ENCODE measurements around the gene RTRAF. TPM values are rescaled to one million over a fixed set of nuclear protein-coding genes. Genes with fewer than 3 reads are reported as not detected.

Gene RTRAF
- total RNA-seq, 1 donor from 2014 or later, result 119 TPM

- Histone ChIP-seq H3K4me3 (ENCODE audit: low read depth, low read length) (no peak overlapping the region), H3K27me3 (ENCODE audit: control insufficient read depth, insufficient read depth, low read length) (no peaks in the 10 kb centered on the region), H3K36me3 (ENCODE audit: control insufficient read depth, insufficient read depth, low read length) (no peaks in the 10 kb centered on the region)
- no peak for TF ChIP-seq CTCF (IDR thresholded peaks at IDR 0.05; ENCODE audit: insufficient read depth, low read length, poor library complexity, severe bottlenecking)
- no peak for DNase-seq (ENCODE audit: low read depth)
Observed at GRCh38 chr14:52031781-52032180, 42.4 kb downstream of the RTRAF start.

- Histone ChIP-seq H3K4me3 (ENCODE audit: low read depth, low read length) (no peak overlapping the region), H3K36me3 (ENCODE audit: control insufficient read depth, insufficient read depth, low read length) (no peaks in the 10 kb centered on the region), H3K27me3 (ENCODE audit: control insufficient read depth, insufficient read depth, low read length) (no peaks in the 10 kb centered on the region)
- TF ChIP-seq CTCF (IDR thresholded peaks at IDR 0.05; ENCODE audit: insufficient read depth, low read length, poor library complexity, severe bottlenecking), result no peak
- DNase-seq (ENCODE audit: low read depth), result no peak
Observed at GRCh38 chr14:52032204-52032801, 43.0 kb downstream of the RTRAF start.

- no peaks in the 10 kb centered on the region for H3K27me3 ChIP-seq (ENCODE audit: control insufficient read depth, insufficient read depth, low read length)
- no peak for DNase-seq (ENCODE audit: low read depth)
- H3K4me3 ChIP-seq (ENCODE audit: low read depth, low read length), result no peak overlapping the region
- no peak for TF ChIP-seq CTCF (IDR thresholded peaks at IDR 0.05; ENCODE audit: insufficient read depth, low read length, poor library complexity, severe bottlenecking)
- no peaks in the 10 kb centered on the region for H3K36me3 ChIP-seq (ENCODE audit: control insufficient read depth, insufficient read depth, low read length)
Observed at GRCh38 chr14:52033101-52033642, 43.8 kb downstream of the RTRAF start.

- Histone ChIP-seq H3K27me3 (ENCODE audit: control insufficient read depth, insufficient read depth, low read length) (no peaks in the 10 kb centered on the region), H3K4me3 (ENCODE audit: low read depth, low read length) (no peak overlapping the region), H3K36me3 (ENCODE audit: control insufficient read depth, insufficient read depth, low read length) (no peaks in the 10 kb centered on the region)
- DNase-seq (ENCODE audit: low read depth), result no peak
- TF ChIP-seq CTCF (IDR thresholded peaks at IDR 0.05; ENCODE audit: insufficient read depth, low read length, poor library complexity, severe bottlenecking), result no peak
Observed at GRCh38 chr14:52039124-52039815, 49.9 kb downstream of the RTRAF start.

GRCh38 chr14:52040598-52040997 lies 51.3 kb downstream of the RTRAF start:
- no peak for DNase-seq (ENCODE audit: low read depth)
- H3K36me3 ChIP-seq (ENCODE audit: control insufficient read depth, insufficient read depth, low read length), result no peaks in the 10 kb centered on the region
- H3K27me3 ChIP-seq (ENCODE audit: control insufficient read depth, insufficient read depth, low read length), result no peaks in the 10 kb centered on the region
- no peak for TF ChIP-seq CTCF (IDR thresholded peaks at IDR 0.05; ENCODE audit: insufficient read depth, low read length, poor library complexity, severe bottlenecking)
- H3K4me3 ChIP-seq (ENCODE audit: low read depth, low read length), result no peak overlapping the region

Measured in kidney epithelial cell (primary cell).